ENCODE data around the gene GP5.

Gene GP5

DNA sequence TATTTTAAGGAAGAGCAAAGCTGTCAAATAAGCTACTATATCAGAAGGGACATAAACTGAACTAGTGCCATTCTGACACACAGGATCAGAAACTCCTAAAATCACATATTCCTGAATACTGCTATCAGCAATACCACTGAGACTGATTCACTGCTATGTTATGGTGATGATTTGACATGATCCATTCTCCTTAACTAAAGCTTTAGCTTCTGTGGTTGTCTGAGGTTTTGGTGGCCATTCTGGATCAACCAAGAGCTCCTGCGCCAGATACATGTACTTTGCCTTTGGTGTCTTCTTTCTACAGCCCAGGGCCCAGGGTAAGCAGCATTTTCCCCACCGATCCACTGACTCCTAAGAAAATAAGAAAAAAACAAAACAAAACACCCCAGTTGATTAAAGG lies 6.7 kb upstream of the GP5 start:
- Histone ChIP-seq H3K9me3 (ENCODE audit: low read depth, low read length) (no peaks in the 10 kb centered on the region), H3K9ac (ENCODE audit: insufficient read length) (no peak overlapping the region), H3K36me3 (ENCODE audit: insufficient read depth, low read length) (peaks cover 32% of the 10 kb centered on the region), H3K4me3 (no peak overlapping the region), H3K27ac (peak overlapping the region; percentile 53)
- TF ChIP-seq EZH2 (IDR thresholded peaks at IDR 0.05) (no peak), FOXP2 (optimal IDR thresholded peaks at IDR 0.05; ENCODE audit: control extremely low read depth, extremely low read length, insufficient read depth) (no peak), POLR2AphosphoS5 (IDR thresholded peaks at IDR 0.05; ENCODE audit: borderline replicate concordance, low read depth, low read length) (no peak)
- DNase-seq (ENCODE audit: low read depth, low spot score), result no peak

DNA sequence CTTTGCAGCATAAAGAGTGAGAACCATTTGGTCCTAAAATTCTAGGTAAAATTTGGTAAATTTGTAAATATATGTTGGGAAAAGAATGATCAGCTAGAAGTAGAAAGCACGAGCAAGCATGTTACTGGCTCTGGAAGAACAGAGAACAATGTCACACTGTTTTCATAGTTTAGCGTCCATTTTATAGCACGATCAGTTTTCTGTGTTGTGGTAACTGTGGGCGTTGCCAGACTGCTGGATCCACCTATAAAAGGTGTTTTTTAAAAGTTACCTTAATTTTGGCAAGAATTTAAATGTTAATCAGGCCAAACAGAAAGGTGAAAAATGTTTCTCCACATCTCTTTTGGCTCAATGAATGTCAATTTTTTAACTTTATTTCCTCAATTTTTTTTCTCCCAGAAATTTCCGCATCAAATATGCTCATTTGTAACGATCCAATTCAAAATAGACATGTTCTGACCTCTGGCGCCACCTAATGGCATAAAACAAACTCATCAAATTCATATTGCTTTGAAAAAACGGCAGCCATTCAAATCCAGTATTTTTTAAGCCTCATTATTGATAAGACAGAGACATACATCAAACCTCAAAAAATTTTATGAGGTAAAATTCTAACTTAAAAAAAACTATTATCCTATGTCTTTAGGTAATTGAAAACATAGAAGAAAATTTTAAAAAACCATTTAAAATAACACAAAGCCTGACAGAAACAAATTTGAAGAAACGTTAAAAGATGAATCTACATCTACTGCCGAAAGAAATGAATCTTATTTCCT lies 5.5 kb upstream of the GP5 start:
- Histone ChIP-seq H3K9ac (ENCODE audit: insufficient read length) (peak overlapping the region; percentile 9), H3K9me3 (ENCODE audit: low read depth, low read length) (no peaks in the 10 kb centered on the region), H3K27ac (peak overlapping the region; percentile 53), H3K36me3 (ENCODE audit: insufficient read depth, low read length) (peaks cover 32% of the 10 kb centered on the region), H3K4me3 (no peak overlapping the region)
- TF ChIP-seq EZH2 (IDR thresholded peaks at IDR 0.05) (no peak), POLR2AphosphoS5 (IDR thresholded peaks at IDR 0.05; ENCODE audit: borderline replicate concordance, low read depth, low read length) (no peak)
- peak; percentile 71 for DNase-seq (ENCODE audit: low read depth, low spot score)

- Histone ChIP-seq H3K9ac (ENCODE audit: insufficient read length) (no peak overlapping the region), H3K4me3 (no peak overlapping the region), H3K36me3 (ENCODE audit: insufficient read depth, low read length) (peaks cover 22% of the 10 kb centered on the region), H3K9me3 (ENCODE audit: low read depth, low read length) (no peaks in the 10 kb centered on the region), H3K27ac (no peak overlapping the region)
- DNase-seq (ENCODE audit: low read depth, low spot score), result no peak
- no peak for TF ChIP-seq EZH2 (IDR thresholded peaks at IDR 0.05)
- no peak for TF ChIP-seq FOXP2 (optimal IDR thresholded peaks at IDR 0.05; ENCODE audit: control extremely low read depth, extremely low read length, insufficient read depth)
- TF ChIP-seq POLR2AphosphoS5 (IDR thresholded peaks at IDR 0.05; ENCODE audit: borderline replicate concordance, low read depth, low read length), result no peak
These were observed 2.8 kb upstream of the GP5 start for GRCh38 chr3:194401868-194402329.

- Histone ChIP-seq H3K27ac (no peak overlapping the region), H3K9ac (ENCODE audit: insufficient read length) (no peak overlapping the region)
- TF ChIP-seq POLR2AphosphoS5 (IDR thresholded peaks at IDR 0.05; ENCODE audit: borderline replicate concordance, low read depth, low read length) (no peak), FOXP2 (optimal IDR thresholded peaks at IDR 0.05; ENCODE audit: control extremely low read depth, extremely low read length, insufficient read depth) (no peak), EZH2 (IDR thresholded peaks at IDR 0.05) (no peak)
These were observed 2.3 kb upstream of the GP5 start for GRCh38 chr3:194401346-194401745.

DNA sequence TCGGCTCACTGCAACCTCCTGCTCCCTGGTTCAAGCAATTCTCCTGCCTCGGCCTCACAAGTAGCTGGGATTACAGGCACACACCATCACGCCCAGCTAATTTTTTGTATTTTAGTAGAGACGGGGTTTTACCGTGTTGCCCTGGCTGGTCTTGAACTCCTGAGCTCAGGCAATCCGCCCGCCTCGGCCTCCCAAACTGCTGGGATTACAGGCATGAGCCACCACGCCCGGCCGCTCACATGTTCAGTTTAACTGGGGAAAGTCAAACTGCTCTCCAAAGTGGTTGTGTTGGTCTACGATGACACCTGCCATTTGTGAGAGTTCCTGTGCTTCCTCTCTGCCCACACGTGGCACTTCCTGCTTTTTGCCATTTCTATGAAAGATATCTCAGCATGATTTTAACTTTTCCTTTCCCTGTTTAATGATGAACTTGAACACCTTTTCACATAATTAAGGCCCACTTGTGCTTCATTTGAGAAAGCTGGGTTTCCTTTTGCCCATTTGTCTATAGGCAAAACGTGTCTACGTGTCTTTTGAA lies 877 bp upstream of the GP5 start:
- no peak for DNase-seq (ENCODE audit: low read depth, low spot score)
- no peak overlapping the region for H3K4me3 ChIP-seq
- peaks cover 10% of the 10 kb centered on the region; the same call in 1 of the 2 replicates for H3K36me3 ChIP-seq (ENCODE audit: insufficient read depth, low read length)
- no peaks in the 10 kb centered on the region for H3K9me3 ChIP-seq (ENCODE audit: low read depth, low read length)
- no peak overlapping the region for H3K27ac ChIP-seq
- H3K9ac ChIP-seq (ENCODE audit: insufficient read length), result no peak overlapping the region
- TF ChIP-seq EZH2 (IDR thresholded peaks at IDR 0.05) (no peak), FOXP2 (optimal IDR thresholded peaks at IDR 0.05; ENCODE audit: control extremely low read depth, extremely low read length, insufficient read depth) (no peak)

More at GRCh38 chr3:194401346-194401745, 2.3 kb upstream of the GP5 start:
- Histone ChIP-seq H3K36me3 (ENCODE audit: insufficient read depth, low read length) (peaks cover 22% of the 10 kb centered on the region), H3K4me3 (no peak overlapping the region), H3K9me3 (ENCODE audit: low read depth, low read length) (no peaks in the 10 kb centered on the region)
- no peak for DNase-seq (ENCODE audit: low read depth, low spot score)

DNA sequence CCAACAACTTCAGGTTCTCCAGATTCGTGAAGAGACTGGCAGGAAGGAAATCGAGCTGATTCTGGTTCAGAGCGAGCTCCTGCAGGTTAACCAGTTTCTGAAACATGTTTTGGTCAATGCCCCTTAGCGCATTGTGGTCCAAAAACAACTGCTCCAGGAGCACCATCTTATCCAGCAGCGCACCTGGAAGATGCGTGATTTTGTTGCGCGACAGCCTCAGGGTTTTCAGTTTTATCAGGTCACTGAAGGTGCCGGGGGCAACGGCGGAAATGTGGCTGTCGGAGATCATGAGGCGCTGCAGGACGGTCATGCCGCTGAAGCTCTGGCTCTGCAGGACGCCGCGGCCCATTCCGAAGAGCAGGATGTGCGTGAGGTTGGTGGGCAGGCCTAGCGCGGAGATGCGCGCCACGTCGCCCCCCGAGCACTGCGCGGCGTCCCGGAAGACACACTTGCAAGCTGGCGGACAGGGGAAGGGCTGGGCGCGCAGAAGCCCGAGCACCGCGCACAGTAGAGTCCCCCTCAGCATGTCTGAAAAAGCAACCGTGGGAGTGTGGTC lies 1.2 kb downstream of the GP5 start:
- no peak for DNase-seq (ENCODE audit: low read depth, low spot score)
- TF ChIP-seq EZH2 (IDR thresholded peaks at IDR 0.05) (no peak), FOXP2 (optimal IDR thresholded peaks at IDR 0.05; ENCODE audit: control extremely low read depth, extremely low read length, insufficient read depth) (no peak), POLR2AphosphoS5 (IDR thresholded peaks at IDR 0.05; ENCODE audit: borderline replicate concordance, low read depth, low read length) (no peak)
- Histone ChIP-seq H3K27ac (no peak overlapping the region), H3K36me3 (ENCODE audit: insufficient read depth, low read length) (no peaks in the 10 kb centered on the region), H3K9me3 (ENCODE audit: low read depth, low read length) (no peaks in the 10 kb centered on the region), H3K9ac (ENCODE audit: insufficient read length) (no peak overlapping the region), H3K4me3 (no peak overlapping the region)

- H3K9ac ChIP-seq (ENCODE audit: insufficient read length), result no peak overlapping the region
These were observed 2.0 kb downstream of the GP5 start for GRCh38 chr3:194396859-194397756.

GRCh38 chr3:194396539-194396858 lies 2.6 kb downstream of the GP5 start:
- TF ChIP-seq FOXP2 (optimal IDR thresholded peaks at IDR 0.05; ENCODE audit: control extremely low read depth, extremely low read length, insufficient read depth) (no peak), EZH2 (IDR thresholded peaks at IDR 0.05) (no peak), POLR2AphosphoS5 (IDR thresholded peaks at IDR 0.05; ENCODE audit: borderline replicate concordance, low read depth, low read length) (no peak)
- H3K36me3 ChIP-seq (ENCODE audit: insufficient read depth, low read length), result no peaks in the 10 kb centered on the region
- peak overlapping the region; percentile 68 for H3K4me3 ChIP-seq
- DNase-seq (ENCODE audit: low read depth, low spot score), result no peak
- H3K9me3 ChIP-seq (ENCODE audit: low read depth, low read length), result no peaks in the 10 kb centered on the region
- H3K9ac ChIP-seq (ENCODE audit: insufficient read length), result no peak overlapping the region
- H3K27ac ChIP-seq, result no peak overlapping the region

More at GRCh38 chr3:194396859-194397756, 2.0 kb downstream of the GP5 start:
- Histone ChIP-seq H3K36me3 (ENCODE audit: insufficient read depth, low read length) (no peaks in the 10 kb centered on the region), H3K9me3 (ENCODE audit: low read depth, low read length) (no peaks in the 10 kb centered on the region), H3K4me3 (no peak overlapping the region), H3K27ac (no peak overlapping the region)
- no peak for TF ChIP-seq FOXP2 (optimal IDR thresholded peaks at IDR 0.05; ENCODE audit: control extremely low read depth, extremely low read length, insufficient read depth)
- TF ChIP-seq POLR2AphosphoS5 (IDR thresholded peaks at IDR 0.05; ENCODE audit: borderline replicate concordance, low read depth, low read length), result no peak
- no peak for TF ChIP-seq EZH2 (IDR thresholded peaks at IDR 0.05)
- no peak for DNase-seq (ENCODE audit: low read depth, low spot score)

Measured in SK-N-MC (cell line).